Heart left ventricle (tissue), 16 donors: ENCODE results near the gene MLN. TPM values are rescaled to one million over a fixed set of nuclear protein-coding genes. Genes with fewer than 3 reads are reported as not detected.

Experiments used
- ATAC-seq, 4 donors: fragments of 200-7000 bp; cut with Tn5 transposase; one replicate each; pipeline ENCODE4 v1.9.1; 2020 to 2022; ENCODE audit warnings: moderate library complexity in 4 of 4, mild to moderate bottlenecking in 3 of 4, moderate number of reproducible peaks in 1 of 4
- DNase-seq, 5 donors: peaks; one replicate each; pipeline ENCODE4 v3.0.0-alpha.2; 2020
- H3K27ac ChIP-seq, 12 donors: fragments of 200-600 bp; sonication (generic) in 4 of 12; one replicate each; pipeline versions ENCODE4 v1.5.0 to v1.8.0; 2016 to 2022; ENCODE audit warnings: mild to moderate bottlenecking in 2 of 12
- H3K27me3 ChIP-seq, 9 donors: fragments of 200-600 bp; sonication (generic) in 2 of 9; one replicate each; pipeline versions ENCODE4 v1.5.1 to v1.8.0; 2016 to 2022; ENCODE audit warnings: mild to moderate bottlenecking in 3 of 9
- H3K36me3 ChIP-seq, 9 donors: fragments of 200-600 bp; sonication (generic) in 2 of 9; one replicate each; pipeline versions ENCODE4 v1.5.0 to v1.8.0; 2018 to 2022; ENCODE audit warnings: mild to moderate bottlenecking in 2 of 9
- H3K4me1 ChIP-seq, 12 donors: fragments of 200-600 bp; sonication (generic) in 4 of 12; one replicate each; pipeline versions ENCODE4 v1.5.0 to v1.8.0; 2016 to 2022; ENCODE audit warnings: mild to moderate bottlenecking in 3 of 12
- H3K4me3 ChIP-seq, 12 donors: fragments of 200-600 bp; sonication (generic) in 4 of 12; one replicate each; pipeline versions ENCODE4 v1.5.0 to v1.8.0; 2017 to 2022; ENCODE audit warnings: mild to moderate bottlenecking in 9 of 12, moderate library complexity in 4 of 12
- H3K9me3 ChIP-seq, 12 donors: fragments of 200-600 bp; sonication (generic) in 4 of 12; one replicate each; pipeline versions ENCODE4 v1.5.0 to v1.8.0; 2016 to 2022; ENCODE audit warnings: mild to moderate bottlenecking in 1 of 12
- CTCF ChIP-seq, 12 donors: fragments of 200-600 bp; sonication (generic) in 4 of 12; IDR thresholded peaks; one replicate each; pipeline versions ENCODE4 v1.5.0 to v1.8.0; 2018 to 2022; ENCODE audit warnings: antibody characterized with exemption in 12 of 12, mild to moderate bottlenecking in 5 of 12
- POLR2A ChIP-seq, 2 donors: fragments of 450-650 bp; IDR thresholded peaks; one replicate each; pipeline ENCODE4 v1.6.1; 2017; ENCODE audit warnings: antibody characterized with exemption in 2 of 2, mild to moderate bottlenecking in 2 of 2, moderate library complexity in 2 of 2
- WGBS, 4 donors: extraction: QIAGEN DNeasy Blood & Tissue Kit in 2 of 4; methylation state at CpG; one replicate each; pipeline versions ENCODE4 v1.1.5 to v1.1.7; 2013 to 2018; 5-methylcytosine and 5-hydroxymethylcytosine counted together
- intact Hi-C, 10 donors: fragments of 100-400 bp; cut with DNase I; formaldehyde crosslinking; loops; one replicate each; pipeline versions ENCODE4 v1.11.1 to v1.14.2; 2022
- polyA plus RNA-seq, 2 donors: library from polyadenylated mRNA; stranded (reverse); fragments of 200-250 nt; gene quantifications; one replicate each; pipeline ENCODE4 v1.2.3, GENCODE V29; 2013
- total RNA-seq, 9 donors: library from RNA; depleted of rRNA in 2 of 9; stranded (reverse); fragments of >200 nt in 2 of 9; fragmentation: NEBNext Ultra II Directional in 3 of 9; extraction: Animal tissue kit (Norgen Biotek cat#: 25700) in 3 of 9; gene quantifications; one replicate each; pipeline versions ENCODE4 v1.1.0 to v1.2.4, GENCODE V29; 2016 to 2023
- donor health status: ischemic (EF 13 %, LVEDD 7.1; RV severe dilation, severe dysfunction).
- donor health status: healthy with polysubstance abuse.
- donor health status: DM: no; HTN: yes; CAD: no.
- donor health status: DM: no; HTN: no; CAD: no.
- donor health status: ischemic (EF 25% LVEDD 6.9; RV normal size, moderate dysfunction).
- donor health status: ischemic (EF 25% LVEDD 5.7; RV mildly dilated, moderate dysfunction).
- donor health status: healthy.
- donor health status: DM: yes; HTN: yes; CAD: no.
- donor health status: ischemic (EF 35%, LVEDD 5.7; RV mildly dilated, moderate dysfunction).
- donor health status: nonischemic (EF 11% LVEDD 7.7; RV severe dilation, severe dysfunction).
- donor health status: DM: yes; HTN: yes; CAD: no.
- donor health status: PGD.
- donor health status: ischemic (EF 29% LVEDD 5.4; RV normal size, mild dysfunction).
- donor health status: nonischemic (EF 23%, LVEDD 6.1; RV moderate dilation, normal function).

The MLN gene
- total and polyA plus RNA-seq, 11 donors, result not detected

- H3K9me3 ChIP-seq, result no peaks in the 10 kb centered on the region
- TF ChIP-seq POLR2A (IDR thresholded peaks at IDR 0.05) (peak in 1 of 2 donors; percentile 84), CTCF (IDR thresholded peaks at IDR 0.05) (peak in 3 of 12 donors; percentile 7 to 21 (median 9))
- H3K4me1 ChIP-seq, result peaks cover 5 to 45% (median 37%) of the 10 kb centered on the region in 12 donors
- peak within 1 kb of the TSS; percentile 95 to 100 (median 98) for H3K27ac ChIP-seq
- WGBS, 4 donors, result 3 to 20% (median 4%) methylated on average over 14 to 86 of the region's 86 CpGs
- peaks cover 0 to 36% (median 15%) of the 10 kb centered on the region in 9 donors for H3K36me3 ChIP-seq
- intact Hi-C loops, result loop anchor here in 1 of 10 donors (2.0 kb wide), 1 partner anchor 78 kb away; the partner anchor contains the start of gene UQCC2
- peak; percentile 96 to 98 (median 98) for ATAC-seq
- peak within 1 kb of the TSS; percentile 66 to 100 (median 95) for H3K4me3 ChIP-seq
- peak; percentile 95 to 98 (median 96) for DNase-seq
- H3K27me3 ChIP-seq, result no peaks in the 10 kb centered on the region
These were observed 14.9 kb downstream of the MLN start, which contains the start of gene LEMD2 for GRCh38 chr6:33788694-33789549. Gene LEMD2, minus strand, starts transcription at chr6:33789130. Its CDS starts 14 bp downstream, at chr6:33789116.

- intact Hi-C loops, result loop anchor here in 1 of 10 donors (2.0 kb wide), 1 partner anchor 77 kb away; the partner anchor contains the start of gene UQCC2
- H3K4me1 ChIP-seq, result peaks cover 5 to 51% (median 37%) of the 10 kb centered on the region in 12 donors
These were observed 15.7 kb downstream of the MLN start for GRCh38 chr6:33787954-33788693.

GRCh38 chr6:33787346-33787953 lies 16.4 kb downstream of the MLN start:
- H3K27me3 ChIP-seq, result no peaks in the 10 kb centered on the region
- intact Hi-C loops, result no loop called here
- ATAC-seq, result no peak
- H3K4me3 ChIP-seq, result peak overlapping the region in 11 of 12 donors; percentile 66 to 100 (median 95)
- peak in 1 of 5 donors; percentile 18 for DNase-seq
- H3K9me3 ChIP-seq, result no peaks in the 10 kb centered on the region
- H3K27ac ChIP-seq, result peak overlapping the region; percentile 95 to 100 (median 98)
- H3K36me3 ChIP-seq, result peaks cover 0 to 51% (median 30%) of the 10 kb centered on the region in 9 donors
- H3K4me1 ChIP-seq, result peaks cover 5 to 53% (median 39%) of the 10 kb centered on the region in 12 donors
- no peak for TF ChIP-seq POLR2A (IDR thresholded peaks at IDR 0.05)
- no peak for TF ChIP-seq CTCF (IDR thresholded peaks at IDR 0.05)
- WGBS, 4 donors, result 33 to 46% (median 36%) methylated on average over 7 of the region's 7 CpGs

More at GRCh38 chr6:33787954-33788693, 15.7 kb downstream of the MLN start:
- Histone ChIP-seq H3K27me3 (no peaks in the 10 kb centered on the region), H3K4me3 (peak overlapping the region; percentile 66 to 100 (median 95)), H3K27ac (peak overlapping the region; percentile 95 to 100 (median 98)), H3K36me3 (peaks cover 0 to 44% (median 23%) of the 10 kb centered on the region in 9 donors), H3K9me3 (no peaks in the 10 kb centered on the region)
- DNase-seq (peak; percentile 79 to 89 (median 86)), ATAC-seq (peak; percentile 56 to 84 (median 78))
- TF ChIP-seq POLR2A (IDR thresholded peaks at IDR 0.05) (peak; percentile 17 to 43), CTCF (IDR thresholded peaks at IDR 0.05) (no peak)
- 0 to 1% (median 0%) methylated on average over 20 to 53 of the region's 53 CpGs for WGBS, 4 donors
